Retinal pigment epithelial cell (primary cell): ENCODE measurements around the gene NUDT5.

Experiments
- DNase-seq: peaks from one replicate; pipeline ENCODE4 v3.0.0-alpha.2; 2010; ENCODE audit warnings: low read depth
- H3K4me3 ChIP-seq: 2 replicates; pipeline ENCODE4 v1.5.1; 2011; ENCODE audit warnings: mild to moderate bottlenecking, low read length, control low read depth, moderate library complexity
- CTCF ChIP-seq: conservative IDR thresholded peaks from 2 replicates; pipeline ENCODE4 v1.5.1; 2011; ENCODE audit warnings: low read depth, low read length, control low read depth, inconsistent platforms

NUDT5 gene

GRCh38 chr10:12201543-12201942 is 5.9 kb upstream of the NUDT5 start:
- no peak overlapping the region for H3K4me3 ChIP-seq
- DNase-seq: no peak
- no peak for TF ChIP-seq CTCF

GRCh38 chr10:12200850-12201249 is 5.2 kb upstream of the NUDT5 start:
- no peak for DNase-seq
- H3K4me3 ChIP-seq: no peak overlapping the region
- TF ChIP-seq CTCF: no peak

- no peak overlapping the region for H3K4me3 ChIP-seq
- no peak for DNase-seq
- no peak for TF ChIP-seq CTCF
These were observed 2.5 kb upstream of the NUDT5 start for GRCh38 chr10:12198156-12198555.

- DNase-seq: no peak
- TF ChIP-seq CTCF: no peak
- peak overlapping the region; percentile 98 for H3K4me3 ChIP-seq
These were observed 980 bp upstream of the NUDT5 start for GRCh38 chr10:12196531-12197211.

- H3K4me3 ChIP-seq: peak overlapping the region; percentile 98
- no peak for TF ChIP-seq CTCF
- DNase-seq: no peak
These were observed 449 bp downstream of the NUDT5 start for GRCh38 chr10:12195281-12195602.

- peak overlapping the region; percentile 98 for H3K4me3 ChIP-seq
- no peak for TF ChIP-seq CTCF
- DNase-seq: no peak
These were observed 879 bp downstream of the NUDT5 start for GRCh38 chr10:12194752-12195271.

- no peak for TF ChIP-seq CTCF
- no peak overlapping the region for H3K4me3 ChIP-seq
- DNase-seq: no peak
These were observed 2.5 kb downstream of the NUDT5 start for GRCh38 chr10:12193193-12193592.
